Skeletal muscle tissue (tissue), 4 donors: Measurements from ENCODE around the gene COL23A1. TPM values are rescaled to one million over a fixed set of nuclear protein-coding genes. Genes with fewer than 3 reads are reported as not detected.
"Not testable (repeated sequence)": the region's sequence is repeated elsewhere in the genome, so short reads cannot be mapped to it uniquely, and the experiment has no call there.

ENCODE experiments used
- H3K27ac ChIP-seq: one replicate; pipeline ENCODE4 v1.7.0; 2013; ENCODE audit warnings: mild to moderate bottlenecking, low read depth, low read length, inconsistent platforms
- H3K27me3 ChIP-seq, 3 donors: one replicate each; pipeline ENCODE4 v1.7.0; 2013; ENCODE audit warnings: low read length in 3 of 3; ENCODE audit not compliant: control insufficient read depth in 3 of 3, insufficient read depth in 3 of 3
- H3K36me3 ChIP-seq, 3 donors: one replicate each; pipeline ENCODE4 v1.7.0; 2013; ENCODE audit warnings: low read length in 3 of 3; ENCODE audit not compliant: control insufficient read depth in 3 of 3, insufficient read depth in 3 of 3
- H3K4me1 ChIP-seq, 3 donors: one replicate each; pipeline ENCODE4 v1.7.0; 2013; ENCODE audit warnings: low read length in 3 of 3, mild to moderate bottlenecking in 3 of 3; ENCODE audit not compliant: control insufficient read depth in 3 of 3, insufficient read depth in 3 of 3
- H3K4me3 ChIP-seq, 3 donors: one replicate each; pipeline ENCODE4 v1.7.0; 2013; ENCODE audit warnings: low read length in 3 of 3
- H3K9ac ChIP-seq, 3 donors: one replicate each; pipeline ENCODE4 v1.7.0; 2013; ENCODE audit warnings: low read length in 3 of 3, mild to moderate bottlenecking in 3 of 3, moderate library complexity in 2 of 3, low read depth in 1 of 3
- H3K9me3 ChIP-seq, 3 donors: one replicate each; pipeline ENCODE4 v1.7.0; 2013; ENCODE audit warnings: low read length in 3 of 3; ENCODE audit not compliant: control insufficient read depth in 3 of 3
- total RNA-seq: library from RNA; depleted of rRNA; stranded (reverse); fragments of >200 nt; gene quantifications from one replicate; pipeline ENCODE4 v1.2.3, GENCODE V29; 2014
- donor health status: Osteomylitis.

The COL23A1 gene
- total RNA-seq, 1 donor from 2014 or later: 0.52 TPM

- H3K4me1 ChIP-seq: no peaks in the 10 kb centered on the region
- no peak overlapping the region for H3K4me3 ChIP-seq
- no peaks in the 10 kb centered on the region for H3K36me3 ChIP-seq
- no peak overlapping the region for H3K9ac ChIP-seq
- H3K27me3 ChIP-seq: no peaks in the 10 kb centered on the region
- H3K9me3 ChIP-seq: no peaks in the 10 kb centered on the region
- no peak overlapping the region for H3K27ac ChIP-seq
Observed at GRCh38 chr5:178259623-178260536, 330.3 kb downstream of the COL23A1 start.

DNA sequence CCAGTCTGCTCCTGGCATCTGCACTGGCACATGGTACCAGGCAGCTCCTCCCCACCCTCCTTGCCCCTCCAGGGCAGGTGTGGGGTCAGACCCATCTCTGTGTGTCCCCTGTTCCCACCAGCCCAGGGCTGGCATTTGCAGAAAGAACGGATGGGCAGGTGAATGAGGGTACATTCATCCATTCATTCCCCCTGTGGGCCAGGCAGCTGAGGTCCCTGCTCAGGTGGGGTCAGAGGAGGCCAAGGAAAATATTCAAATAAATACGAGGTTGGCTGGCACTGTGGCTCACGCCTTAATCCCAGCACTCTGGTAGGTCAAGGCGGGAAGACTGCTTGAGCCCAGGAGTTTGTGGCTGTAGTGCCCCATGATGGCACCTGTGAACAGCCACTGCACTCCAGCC, 332.5 kb downstream of the COL23A1 start:
- H3K4me3 ChIP-seq: no peak overlapping the region
- H3K4me1 ChIP-seq: no peaks in the 10 kb centered on the region
- H3K36me3 ChIP-seq: no peaks in the 10 kb centered on the region
- H3K9ac ChIP-seq: no peak overlapping the region
- no peaks in the 10 kb centered on the region for H3K9me3 ChIP-seq
- no peak overlapping the region for H3K27ac ChIP-seq
- H3K27me3 ChIP-seq: no peaks in the 10 kb centered on the region

GRCh38 chr5:178256746-178257145, 333.4 kb downstream of the COL23A1 start:
- H3K27ac ChIP-seq: no peak overlapping the region
- H3K9ac ChIP-seq: no peak overlapping the region
- H3K9me3 ChIP-seq: no peaks in the 10 kb centered on the region
- H3K4me1 ChIP-seq: no peaks in the 10 kb centered on the region
- H3K4me3 ChIP-seq: no peak overlapping the region
- H3K27me3 ChIP-seq: no peaks in the 10 kb centered on the region
- H3K36me3 ChIP-seq: no peaks in the 10 kb centered on the region

DNA sequence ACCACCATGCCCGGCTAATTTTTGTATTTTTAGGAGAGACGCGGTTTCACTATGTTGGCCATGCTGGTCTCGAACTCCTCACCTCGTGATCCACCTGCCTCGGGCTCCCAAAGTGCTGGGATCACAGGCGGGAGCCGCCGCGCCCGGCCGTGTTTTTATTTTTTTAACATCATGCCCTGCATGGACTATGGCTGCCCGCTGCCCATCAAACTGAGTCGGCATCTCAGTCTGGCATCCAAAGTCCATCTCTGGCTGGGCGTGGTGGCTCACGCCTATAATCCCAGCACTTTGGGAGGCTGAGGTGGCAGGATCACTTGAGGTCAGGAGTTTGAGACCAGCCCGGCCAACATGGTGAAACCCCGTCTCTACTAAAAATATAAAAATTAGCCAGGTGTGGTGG, 336.6 kb downstream of the COL23A1 start:
- H3K4me1 ChIP-seq, H3K4me3 ChIP-seq, H3K9me3 ChIP-seq, H3K9ac ChIP-seq, H3K36me3 ChIP-seq, H3K27me3 ChIP-seq, H3K27ac ChIP-seq: not testable (repeated sequence)

DNA sequence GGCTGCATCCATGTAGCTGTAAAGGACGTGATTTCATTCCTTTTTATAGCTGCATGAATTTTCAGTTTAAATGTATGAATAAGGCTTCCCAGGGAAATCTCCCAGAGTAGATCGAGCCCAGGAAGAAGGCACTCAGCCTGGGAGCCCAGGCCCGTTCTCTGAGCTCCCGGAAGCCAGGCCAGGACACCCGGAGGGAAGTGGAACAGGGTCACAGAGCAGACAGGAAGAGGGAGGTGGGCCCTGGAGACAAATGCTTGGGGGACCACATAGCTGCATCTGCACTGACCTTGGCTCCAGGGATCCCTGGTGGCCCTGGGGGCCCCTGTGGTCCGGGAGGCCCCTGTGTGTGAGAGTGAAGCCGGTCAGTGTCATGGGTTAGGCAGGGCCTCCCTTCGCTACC, 337.9 kb downstream of the COL23A1 start:
- no peaks in the 10 kb centered on the region for H3K9me3 ChIP-seq
- H3K4me3 ChIP-seq: no peak overlapping the region
- peaks cover 0 to 6% (median 6%) of the 10 kb centered on the region in 3 donors for H3K27me3 ChIP-seq
- H3K27ac ChIP-seq: no peak overlapping the region
- no peak overlapping the region for H3K9ac ChIP-seq
- H3K36me3 ChIP-seq: no peaks in the 10 kb centered on the region
- H3K4me1 ChIP-seq: no peaks in the 10 kb centered on the region

DNA sequence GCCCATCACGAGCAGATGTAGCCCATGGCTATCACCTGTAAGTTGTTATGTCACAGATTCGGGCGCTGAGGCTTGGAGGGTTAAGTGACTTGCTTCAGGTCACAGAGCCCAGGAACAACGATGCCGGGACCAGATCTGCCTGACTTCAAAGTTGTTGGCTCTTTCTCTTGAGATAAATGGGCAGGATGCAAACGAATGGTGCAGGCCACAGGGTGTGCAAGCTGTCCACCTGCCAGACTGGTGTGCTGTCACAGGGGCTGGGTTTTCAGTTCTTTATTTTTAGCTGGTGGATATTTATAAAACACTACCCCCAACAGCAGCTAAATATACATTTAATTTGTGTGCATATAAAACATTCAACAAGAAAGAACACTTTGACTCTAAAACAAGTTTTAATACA, 339.9 kb downstream of the COL23A1 start:
- Histone ChIP-seq H3K4me1 (no peaks in the 10 kb centered on the region), H3K9me3 (no peaks in the 10 kb centered on the region)

GRCh38 chr5:178249191-178249989, 340.8 kb downstream of the COL23A1 start:
- H3K27me3 ChIP-seq: peaks cover 0 to 18% (median 16%) of the 10 kb centered on the region in 3 donors
- no peak overlapping the region for H3K4me3 ChIP-seq
- H3K9me3 ChIP-seq: no peaks in the 10 kb centered on the region
- no peak overlapping the region for H3K9ac ChIP-seq
- no peaks in the 10 kb centered on the region for H3K36me3 ChIP-seq
- H3K27ac ChIP-seq: no peak overlapping the region
- no peaks in the 10 kb centered on the region for H3K4me1 ChIP-seq

More for the DNA sequence above, 339.9 kb downstream of the COL23A1 start:
- H3K27ac ChIP-seq: no peak overlapping the region
- H3K36me3 ChIP-seq: no peaks in the 10 kb centered on the region
- no peak overlapping the region for H3K9ac ChIP-seq
- H3K27me3 ChIP-seq: peaks cover 0 to 18% (median 16%) of the 10 kb centered on the region in 3 donors
- no peak overlapping the region for H3K4me3 ChIP-seq

DNA sequence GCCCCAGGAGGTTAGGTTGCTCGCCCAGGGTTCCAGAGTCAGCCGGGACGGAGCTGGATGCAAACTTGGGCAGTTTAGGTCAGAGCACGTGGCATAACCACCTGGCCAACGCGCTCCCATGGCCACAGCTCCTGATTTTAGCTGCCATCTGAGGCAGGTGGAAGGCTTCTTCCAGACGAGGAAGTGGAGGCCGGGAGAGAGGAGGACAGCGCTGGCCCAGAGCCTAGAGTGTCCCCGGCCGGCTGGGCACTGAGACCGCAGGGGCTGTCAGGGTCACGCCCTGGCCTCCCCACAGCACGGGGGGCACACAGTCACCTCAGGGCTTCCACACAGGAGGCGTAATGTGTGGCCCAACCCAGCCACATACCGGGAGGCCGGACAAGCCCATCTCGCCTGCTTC, 341.4 kb downstream of the COL23A1 start:
- Histone ChIP-seq H3K27ac (no peak overlapping the region), H3K4me1 (no peaks in the 10 kb centered on the region), H3K9me3 (no peaks in the 10 kb centered on the region), H3K4me3 (no peak overlapping the region), H3K27me3 (peaks cover 0 to 18% (median 16%) of the 10 kb centered on the region in 3 donors), H3K9ac (no peak overlapping the region), H3K36me3 (no peaks in the 10 kb centered on the region)

- Histone ChIP-seq H3K27ac (no peak overlapping the region), H3K4me3 (no peak overlapping the region), H3K27me3 (peaks cover 0 to 18% (median 16%) of the 10 kb centered on the region in 3 donors), H3K9me3 (no peaks in the 10 kb centered on the region), H3K4me1 (no peaks in the 10 kb centered on the region), H3K36me3 (no peaks in the 10 kb centered on the region), H3K9ac (no peak overlapping the region)
Observed at GRCh38 chr5:178247481-178248456, 342.4 kb downstream of the COL23A1 start.
